Measurements from ENCODE around the gene SLC38A10. TPM values are rescaled to one million over a fixed set of nuclear protein-coding genes. Genes with fewer than 3 reads are reported as not detected.

Gene SLC38A10
- total and polyA plus RNA-seq, 2 of the 13 experiments (the other 11 are each of a cell fraction or from before 2014, with no cell fraction given) = 23.4 to 55.8 TPM

DNA sequence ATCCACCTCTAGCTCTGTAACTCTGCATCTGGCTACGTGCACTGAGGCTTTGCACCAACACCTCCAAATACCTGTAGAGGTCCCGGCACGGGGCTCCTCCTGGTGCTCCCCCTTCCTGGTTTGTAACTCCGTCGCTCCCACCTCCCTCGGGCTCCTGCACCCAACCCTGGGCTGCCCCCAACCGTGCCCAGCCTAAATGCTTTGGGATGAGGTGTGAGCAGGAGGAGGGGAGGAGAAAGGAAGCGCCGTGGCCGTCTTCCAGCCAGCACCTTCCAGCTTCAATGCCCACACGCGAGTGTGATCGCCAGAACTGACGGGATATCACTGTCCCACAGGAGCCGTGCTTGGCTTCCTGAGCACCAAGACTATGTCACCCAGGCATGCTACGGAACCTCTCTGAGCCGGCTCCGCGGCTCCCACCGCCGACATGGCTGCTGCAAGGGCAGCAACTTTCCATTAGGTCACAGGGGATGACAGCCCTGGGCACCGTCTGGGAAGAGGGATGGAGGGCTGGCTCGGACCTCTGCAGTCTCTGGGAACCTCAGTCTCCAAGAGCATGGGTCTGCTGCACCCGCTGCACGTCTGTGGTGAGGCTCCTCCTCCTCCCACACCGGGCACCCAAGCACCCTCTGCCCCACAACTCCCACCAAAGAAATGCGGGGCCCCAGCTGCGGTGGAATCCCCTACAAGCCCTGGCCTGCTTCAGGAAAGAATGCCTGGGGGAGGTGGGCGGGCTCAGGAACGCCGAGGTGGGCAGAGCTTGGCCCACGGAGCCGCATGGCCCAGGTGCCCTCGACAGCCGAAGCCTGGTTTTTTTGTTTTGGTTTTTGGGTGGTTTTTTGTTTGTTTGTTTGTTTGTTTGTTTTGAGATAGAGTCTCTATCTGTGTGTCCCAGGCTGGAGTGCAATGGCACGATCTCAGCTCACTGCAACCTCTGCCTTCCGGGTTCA, 6.4 kb upstream of the SLC38A10 start (continued):
- TF ChIP-seq ZNF678 (CRISPR knock-in tag; IDR thresholded peaks at IDR 0.05) (no peak), HNRNPUL1 (IDR thresholded peaks at IDR 0.05; ENCODE audit: low read depth, low read length) (no peak), ETV5 (CRISPR knock-in tag; IDR thresholded peaks at IDR 0.05; ENCODE audit: borderline replicate concordance) (no peak), ZNF121 (CRISPR knock-in tag; IDR thresholded peaks at IDR 0.05) (no peak), KLF9 (CRISPR knock-in tag; IDR thresholded peaks at IDR 0.05; ENCODE audit: low read depth) (no peak), KLF15 (CRISPR knock-in tag; IDR thresholded peaks at IDR 0.05; ENCODE audit: borderline replicate concordance) (no peak), ZNF3 (CRISPR knock-in tag; IDR thresholded peaks at IDR 0.05) (no peak), POGZ (CRISPR knock-in tag; IDR thresholded peaks at IDR 0.05) (no peak), NKX3-1 (CRISPR knock-in tag; IDR thresholded peaks at IDR 0.05) (no peak), MAZ (IDR thresholded peaks at IDR 0.05; ENCODE audit: borderline replicate concordance, low read depth, low read length) (no peak), MAZ (CRISPR knock-in tag; IDR thresholded peaks at IDR 0.05; ENCODE audit: low read depth) (no peak), PREB (CRISPR knock-in tag; IDR thresholded peaks at IDR 0.05) (no peak), ZNF468 (CRISPR knock-in tag; IDR thresholded peaks at IDR 0.05) (no peak), ZBTB39 (CRISPR knock-in tag; IDR thresholded peaks at IDR 0.05) (0 out of 2 replicates have a peak, but pooled peaks have one; percentile 44), ZNF773 (CRISPR knock-in tag; IDR thresholded peaks at IDR 0.05; ENCODE audit: borderline replicate concordance) (peak; percentile 3; the same call in 1 of the 2 replicates)
- TF ChIP-seq, protein P1, sequence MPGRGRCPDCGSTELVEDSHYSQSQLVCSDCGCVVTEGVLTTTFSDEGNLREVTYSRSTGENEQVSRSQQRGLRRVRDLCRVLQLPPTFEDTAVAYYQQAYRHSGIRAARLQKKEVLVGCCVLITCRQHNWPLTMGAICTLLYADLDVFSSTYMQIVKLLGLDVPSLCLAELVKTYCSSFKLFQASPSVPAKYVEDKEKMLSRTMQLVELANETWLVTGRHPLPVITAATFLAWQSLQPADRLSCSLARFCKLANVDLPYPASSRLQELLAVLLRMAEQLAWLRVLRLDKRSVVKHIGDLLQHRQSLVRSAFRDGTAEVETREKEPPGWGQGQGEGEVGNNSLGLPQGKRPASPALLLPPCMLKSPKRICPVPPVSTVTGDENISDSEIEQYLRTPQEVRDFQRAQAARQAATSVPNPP (CRISPR knock-in tag; IDR thresholded peaks at IDR 0.05) = no peak

All from HepG2 (cell line).